ENCODE measurements around the gene TRABD2B. TPM values are rescaled to one million over a fixed set of nuclear protein-coding genes. Genes with fewer than 3 reads are reported as not detected.
A peak's percentile ranks its signal among the peaks of the same experiment; 100 is the strongest.

The TRABD2B gene
- total RNA-seq, 4 donors from 2014 or later = 0.05 to 0.15 (median 0.12) TPM

GRCh38 chr1:47931395-47931794, 65.8 kb downstream of the TRABD2B start:
- intact Hi-C loops (cut with DNase I; ENCODE audit: low total_unique reads) = loop anchor here (5.0 kb wide), 1 partner anchor 144 kb away; no protein-coding TSS in a partner anchor
- in situ Hi-C loops (cut with MboI; ENCODE audit: low sequenced_read_pairs in 4 of 4) = no loop called here
- Histone ChIP-seq H3K27ac (no peak overlapping the region), H3K36me3 (no peaks in the 10 kb centered on the region), H3K4me3 (no peak overlapping the region), H3K9me3 (no peaks in the 10 kb centered on the region), H3K27me3 (peaks cover 0 to 5% (median 0%) of the 10 kb centered on the region in 3 donors), H3K4me1 (peaks cover 0 to 30% of the 10 kb centered on the region in 2 donors)
- no peak for ATAC-seq
- TF ChIP-seq POLR2A (IDR thresholded peaks at IDR 0.05) = no peak
- TF ChIP-seq CTCF (IDR thresholded peaks at IDR 0.05 in 4 of 5, conservative IDR thresholded peaks at IDR 0.05 in 1 of 5) = peak in 2 of 5 experiments; percentile 7 to 9
- DNase-seq = no peak

- no peak for TF ChIP-seq CTCF (IDR thresholded peaks at IDR 0.05 in 4 of 5, conservative IDR thresholded peaks at IDR 0.05 in 1 of 5)
- TF ChIP-seq POLR2A (IDR thresholded peaks at IDR 0.05) = no peak
- Histone ChIP-seq H3K27me3 (peaks cover 0 to 8% (median 0%) of the 10 kb centered on the region in 3 donors), H3K9me3 (no peaks in the 10 kb centered on the region), H3K4me1 (peaks cover 0 to 21% of the 10 kb centered on the region in 2 donors), H3K4me3 (no peak overlapping the region), H3K27ac (peak overlapping the region in 2 of 4 donors; percentile 31 to 70), H3K36me3 (no peaks in the 10 kb centered on the region)
- in situ Hi-C loops (cut with MboI; ENCODE audit: low sequenced_read_pairs in 4 of 4) = no loop called here
- intact Hi-C loops (cut with DNase I; ENCODE audit: low total_unique reads) = loop anchor here (5.0 kb wide), 1 partner anchor 143 kb away; no protein-coding TSS in a partner anchor
- ATAC-seq (peak in 1 of 2 donors; percentile 74), DNase-seq (peak in 1 of 2 donors; percentile 48)
Observed at GRCh38 chr1:47930210-47930840, 66.9 kb downstream of the TRABD2B start.

GRCh38 chr1:47927165-47927564, 70.0 kb downstream of the TRABD2B start:
- in situ Hi-C loops (cut with MboI; ENCODE audit: low sequenced_read_pairs in 4 of 4) = no loop called here
- Histone ChIP-seq H3K4me1 (peaks cover 0 to 11% of the 10 kb centered on the region in 2 donors), H3K4me3 (no peak overlapping the region), H3K27ac (no peak overlapping the region), H3K27me3 (peaks cover 0 to 10% (median 0%) of the 10 kb centered on the region in 3 donors), H3K9me3 (no peaks in the 10 kb centered on the region), H3K36me3 (no peaks in the 10 kb centered on the region)
- DNase-seq = no peak
- intact Hi-C loops (cut with DNase I; ENCODE audit: low total_unique reads) = no loop called here
- no peak for TF ChIP-seq CTCF (IDR thresholded peaks at IDR 0.05 in 4 of 5, conservative IDR thresholded peaks at IDR 0.05 in 1 of 5)
- no peak for TF ChIP-seq POLR2A (IDR thresholded peaks at IDR 0.05)
- ATAC-seq = no peak

- DNase-seq (no peak), ATAC-seq (no peak)
- H3K36me3 ChIP-seq = no peaks in the 10 kb centered on the region
- H3K4me3 ChIP-seq = no peak overlapping the region
- no peaks in the 10 kb centered on the region for H3K9me3 ChIP-seq
- H3K4me1 ChIP-seq = peaks cover 0 to 11% of the 10 kb centered on the region in 2 donors
- TF ChIP-seq POLR2A (IDR thresholded peaks at IDR 0.05) (no peak), CTCF (IDR thresholded peaks at IDR 0.05 in 4 of 5, conservative IDR thresholded peaks at IDR 0.05 in 1 of 5) (no peak)
- peaks cover 0 to 10% (median 0%) of the 10 kb centered on the region in 3 donors for H3K27me3 ChIP-seq
- no peak overlapping the region for H3K27ac ChIP-seq
- in situ Hi-C loops (cut with MboI; ENCODE audit: low sequenced_read_pairs in 4 of 4) = no loop called here
- intact Hi-C loops (cut with DNase I; ENCODE audit: low total_unique reads) = no loop called here
Observed at GRCh38 chr1:47926461-47926999, 70.7 kb downstream of the TRABD2B start.
